GM18951 (cell line): Measurements from ENCODE around the gene CCNL1.

Experiments used
- POLR2A ChIP-seq: IDR thresholded peaks from 4 replicates; pipeline ENCODE4 v1.6.1; 2011; ENCODE audit warnings: mild to moderate bottlenecking; ENCODE audit not compliant: insufficient read length, insufficient read depth; ENCODE audit errors: extremely low read depth
- in situ Hi-C: fragments of 300-500 bp; cut with MboI; formaldehyde crosslinking; loops from one replicate; pipeline ENCODE4 v1.12.0; 2022; ENCODE audit warnings: low sequenced_read_pairs, mixed read lengths, inconsistent platforms; ENCODE audit not compliant: unreplicated experiment

CCNL1 gene

DNA sequence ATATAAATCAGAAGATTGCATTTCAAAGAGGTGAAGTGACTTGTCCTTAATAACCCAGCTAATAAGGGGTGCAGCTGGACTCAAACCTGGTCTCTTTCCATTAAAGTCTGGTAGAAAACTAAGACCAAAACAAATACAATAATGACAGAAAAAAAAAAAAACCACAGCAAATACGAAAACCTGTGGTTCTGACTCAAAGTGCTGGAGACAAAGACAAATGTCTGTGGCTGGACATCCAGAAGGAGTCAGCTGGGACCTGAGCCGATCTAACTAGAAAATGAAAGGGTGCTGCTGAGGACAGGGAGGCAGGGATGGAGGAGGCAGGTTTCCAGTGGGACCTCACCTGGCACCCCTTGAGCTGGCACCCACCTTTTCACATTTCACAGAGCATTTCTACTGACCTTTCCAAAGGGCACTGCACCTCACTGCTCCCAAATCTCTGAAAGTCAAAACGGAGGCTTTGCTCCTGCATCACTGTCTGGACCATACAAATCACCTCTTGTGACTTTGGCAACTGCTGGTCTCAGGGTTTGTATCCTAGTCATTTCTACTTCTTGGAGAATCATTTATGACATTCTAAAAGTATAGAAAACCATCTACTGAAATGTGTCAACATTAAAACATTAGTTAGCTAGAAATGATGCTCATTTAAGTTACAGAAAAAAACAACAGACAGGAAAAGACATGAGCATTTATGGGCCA is 61.7 kb downstream of the CCNL1 start:
- TF ChIP-seq POLR2A: no peak
- in situ Hi-C loops: loop anchor here (25.0 kb wide), 1 partner anchor 561 kb away; no protein-coding TSS in a partner anchor
